ENCODE measurements around the gene ATG9B. TPM values are rescaled to one million over a fixed set of nuclear protein-coding genes. Genes with fewer than 3 reads are reported as not detected.

The ATG9B gene
- total and polyA plus RNA-seq, 9 of the 15 experiments (the other 6 are each of a cell fraction or from before 2014, with no cell fraction given): 0.29 to 8.0 (median 2.1) TPM

DNA sequence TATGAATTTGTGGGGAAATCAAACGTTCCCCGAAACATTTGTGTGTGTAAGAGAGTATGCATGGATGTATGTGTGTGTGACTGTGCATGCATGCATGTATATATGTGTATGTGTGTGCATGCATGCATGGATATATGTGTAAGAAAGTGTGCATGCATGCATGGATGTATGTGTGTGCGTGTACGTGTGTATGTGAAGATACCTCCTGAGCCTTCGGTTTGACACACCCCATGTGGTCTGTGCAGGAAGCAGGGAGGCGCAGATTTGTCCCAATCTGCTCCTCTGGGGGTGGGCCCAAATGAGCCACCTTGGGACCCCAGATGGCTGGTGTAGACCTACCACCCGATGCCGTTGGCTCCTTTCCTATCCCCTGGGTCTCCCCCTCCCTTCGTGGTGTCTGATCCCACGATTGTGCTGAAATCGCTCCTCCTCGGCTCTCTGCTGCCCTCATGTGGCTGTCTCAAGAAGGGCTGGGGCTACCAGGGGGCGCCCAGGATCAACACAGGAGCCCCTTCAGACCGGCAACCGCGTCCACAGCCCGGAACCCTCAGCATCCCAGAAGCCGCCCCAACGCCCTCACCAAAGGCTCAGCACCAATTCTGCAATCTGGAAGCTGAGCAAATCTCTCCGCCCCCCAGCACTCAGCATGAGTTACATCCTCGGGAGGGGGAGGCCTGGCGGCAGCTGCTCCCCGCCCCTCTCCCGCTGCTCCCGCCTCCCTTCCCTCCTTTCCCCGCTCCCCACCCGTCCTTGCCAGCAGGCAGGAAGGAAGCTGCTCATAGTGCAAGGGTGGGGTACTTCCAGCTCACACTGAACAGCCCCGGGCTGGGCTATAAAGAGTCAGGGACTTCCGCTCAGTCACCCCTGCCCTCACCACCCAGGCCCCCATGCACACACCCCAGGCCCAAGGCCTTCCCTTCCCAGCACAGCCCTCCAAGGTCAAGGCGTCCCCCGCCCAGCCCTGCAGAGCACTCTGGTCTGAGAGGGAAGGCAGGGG is 35.8 kb downstream of the ATG9B start (continued):
- TF ChIP-seq, protein P1, sequence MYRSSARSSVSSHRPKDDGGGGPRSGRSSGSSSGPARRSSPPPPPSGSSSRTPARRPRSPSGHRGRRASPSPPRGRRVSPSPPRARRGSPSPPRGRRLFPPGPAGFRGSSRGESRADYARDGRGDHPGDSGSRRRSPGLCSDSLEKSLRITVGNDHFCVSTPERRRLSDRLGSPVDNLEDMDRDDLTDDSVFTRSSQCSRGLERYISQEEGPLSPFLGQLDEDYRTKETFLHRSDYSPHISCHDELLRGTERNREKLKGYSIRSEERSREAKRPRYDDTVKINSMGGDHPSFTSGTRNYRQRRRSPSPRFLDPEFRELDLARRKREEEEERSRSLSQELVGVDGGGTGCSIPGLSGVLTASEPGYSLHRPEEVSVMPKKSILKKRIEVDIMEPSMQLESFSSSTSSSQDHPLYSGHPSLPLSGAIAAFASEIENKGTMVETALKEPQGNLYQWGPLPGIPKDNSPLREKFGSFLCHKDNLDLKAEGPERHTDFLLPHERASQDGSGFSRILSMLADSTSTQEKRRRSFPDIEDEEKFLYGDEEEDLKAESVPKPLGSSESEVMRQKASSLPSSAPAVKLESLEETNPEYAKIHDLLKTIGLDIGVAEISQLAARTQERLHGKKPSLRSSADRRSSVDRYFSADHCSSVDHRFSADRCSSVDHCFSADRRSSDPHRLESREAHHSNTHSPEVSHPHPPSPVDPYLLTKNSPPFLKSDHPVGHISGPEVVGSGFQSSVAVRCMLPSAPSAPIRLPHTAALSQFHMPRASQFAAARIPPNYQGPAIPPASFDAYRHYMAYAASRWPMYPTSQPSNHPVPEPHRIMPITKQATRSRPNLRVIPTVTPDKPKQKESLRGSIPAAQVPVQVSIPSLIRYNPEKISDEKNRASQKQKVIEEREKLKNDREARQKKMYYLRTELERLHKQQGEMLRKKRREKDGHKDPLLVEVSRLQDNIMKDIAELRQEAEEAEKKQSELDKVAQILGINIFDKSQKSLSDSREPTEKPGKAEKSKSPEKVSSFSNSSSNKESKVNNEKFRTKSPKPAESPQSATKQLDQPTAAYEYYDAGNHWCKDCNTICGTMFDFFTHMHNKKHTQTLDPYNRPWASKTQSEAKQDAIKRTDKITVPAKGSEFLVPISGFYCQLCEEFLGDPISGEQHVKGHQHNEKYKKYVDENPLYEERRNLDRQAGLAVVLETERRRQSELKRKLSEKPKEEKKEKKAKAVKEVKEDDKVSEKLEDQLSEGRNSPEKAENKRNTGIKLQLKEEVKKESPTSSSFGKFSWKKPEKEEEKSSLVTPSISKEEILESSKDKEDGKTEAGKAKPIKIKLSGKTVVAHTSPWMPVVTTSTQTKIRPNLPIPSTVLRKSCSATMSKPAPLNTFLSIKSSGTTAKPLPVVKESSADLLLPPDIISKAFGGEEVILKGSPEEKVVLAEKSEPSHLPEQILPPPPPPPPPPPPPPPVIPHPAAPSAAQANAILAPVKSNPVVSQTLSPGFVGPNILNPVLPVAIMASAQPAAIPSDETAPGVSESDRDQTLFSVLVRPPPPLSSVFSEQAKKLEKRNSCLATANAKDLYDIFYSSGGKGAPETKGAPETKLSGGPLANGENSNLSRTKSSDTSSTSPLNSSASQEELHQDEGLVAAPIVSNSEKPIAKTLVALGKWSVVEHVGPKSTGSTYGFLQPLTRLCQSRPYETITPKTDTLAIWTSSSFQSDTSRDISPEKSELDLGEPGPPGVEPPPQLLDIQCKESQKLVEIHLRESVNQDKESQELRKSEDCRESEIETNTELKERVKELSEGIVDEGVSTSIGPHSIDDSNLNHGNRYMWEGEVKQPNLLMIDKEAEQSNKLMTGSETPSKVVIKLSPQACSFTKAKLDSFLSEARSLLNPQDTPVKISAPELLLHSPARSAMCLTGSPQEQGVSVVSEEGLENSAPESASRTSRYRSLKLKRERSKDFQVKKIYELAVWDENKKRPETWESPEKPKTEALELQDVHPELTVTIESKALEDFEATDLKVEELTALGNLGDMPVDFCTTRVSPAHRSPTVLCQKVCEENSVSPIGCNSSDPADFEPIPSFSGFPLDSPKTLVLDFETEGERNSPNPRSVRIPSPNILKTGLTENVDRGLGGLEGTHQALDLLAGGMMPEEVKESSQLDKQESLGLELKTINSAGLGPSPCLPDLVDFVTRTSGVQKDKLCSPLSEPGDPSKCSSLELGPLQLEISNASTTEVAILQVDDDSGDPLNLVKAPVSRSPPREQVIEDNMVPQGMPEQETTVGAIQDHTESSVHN (IDR thresholded peaks at IDR 0.05; ENCODE audit: borderline replicate concordance in 1 of 2, low read depth in 1 of 2): no peak
- TF ChIP-seq, protein P2, sequence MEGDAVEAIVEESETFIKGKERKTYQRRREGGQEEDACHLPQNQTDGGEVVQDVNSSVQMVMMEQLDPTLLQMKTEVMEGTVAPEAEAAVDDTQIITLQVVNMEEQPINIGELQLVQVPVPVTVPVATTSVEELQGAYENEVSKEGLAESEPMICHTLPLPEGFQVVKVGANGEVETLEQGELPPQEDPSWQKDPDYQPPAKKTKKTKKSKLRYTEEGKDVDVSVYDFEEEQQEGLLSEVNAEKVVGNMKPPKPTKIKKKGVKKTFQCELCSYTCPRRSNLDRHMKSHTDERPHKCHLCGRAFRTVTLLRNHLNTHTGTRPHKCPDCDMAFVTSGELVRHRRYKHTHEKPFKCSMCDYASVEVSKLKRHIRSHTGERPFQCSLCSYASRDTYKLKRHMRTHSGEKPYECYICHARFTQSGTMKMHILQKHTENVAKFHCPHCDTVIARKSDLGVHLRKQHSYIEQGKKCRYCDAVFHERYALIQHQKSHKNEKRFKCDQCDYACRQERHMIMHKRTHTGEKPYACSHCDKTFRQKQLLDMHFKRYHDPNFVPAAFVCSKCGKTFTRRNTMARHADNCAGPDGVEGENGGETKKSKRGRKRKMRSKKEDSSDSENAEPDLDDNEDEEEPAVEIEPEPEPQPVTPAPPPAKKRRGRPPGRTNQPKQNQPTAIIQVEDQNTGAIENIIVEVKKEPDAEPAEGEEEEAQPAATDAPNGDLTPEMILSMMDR (IDR thresholded peaks at IDR 0.05 in 2 of 3, conservative IDR thresholded peaks at IDR 0.05 in 1 of 3; ENCODE audit: insufficient read depth in 2 of 3, low read depth in 1 of 3, low read length in 3 of 3): peak; percentile 98 to 99 (median 98)
- TF ChIP-seq ZNF165 (CRISPR knock-in tag; IDR thresholded peaks at IDR 0.05; ENCODE audit: borderline replicate concordance) (no peak), NRF1 (conservative IDR thresholded peaks at IDR 0.05 in 1 of 2, IDR thresholded peaks at IDR 0.05 in 1 of 2) (no peak), ATF1 (CRISPR knock-in tag; IDR thresholded peaks at IDR 0.05) (no peak), ATF1 (tag; IDR thresholded peaks at IDR 0.05) (peak; percentile 33; the same call in 1 of the 2 replicates), CCAR2 (IDR thresholded peaks at IDR 0.05; ENCODE audit: low read depth, low read length) (no peak), ZNF512 (tag; IDR thresholded peaks at IDR 0.05) (no peak), JUND (IDR thresholded peaks at IDR 0.05; ENCODE audit: borderline replicate concordance, low read depth, low read length) (no peak), JUND (tag; IDR thresholded peaks at IDR 0.05; ENCODE audit: borderline replicate concordance, low read depth, low read length) (0 out of 3 replicates have a peak, but pooled peaks have one; percentile 11), MLLT1 (IDR thresholded peaks at IDR 0.05) (0 out of 4 replicates have a peak, but pooled peaks of 1 of the 2 experiments have one; percentile 48)
